Measurements from ENCODE around the gene LRP1B.

The LRP1B gene

DNA sequence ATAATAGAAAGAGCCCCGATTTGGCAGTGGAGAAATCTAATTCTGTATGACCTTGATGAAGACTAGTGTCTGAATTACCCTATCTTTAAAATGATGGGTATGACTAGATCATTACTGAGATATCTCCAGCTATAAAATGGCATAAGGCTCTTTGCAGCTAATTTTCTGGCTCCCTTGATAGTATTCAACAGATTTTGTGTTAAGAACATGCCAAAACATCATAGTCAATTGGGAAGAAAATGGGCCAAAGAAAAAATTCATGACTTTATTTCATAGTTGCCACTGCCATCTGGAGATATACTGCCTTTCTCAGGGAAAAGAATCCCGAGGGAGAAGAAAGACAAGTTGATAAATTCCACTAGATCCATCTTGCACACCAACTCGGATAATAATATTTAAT lies 1618.7 kb downstream of the LRP1B start:
- no peak for TF ChIP-seq TAF1 (IDR thresholded peaks at IDR 0.05; ENCODE audit: borderline replicate concordance, insufficient read depth, low read length)
- TF ChIP-seq SIN3A (IDR thresholded peaks at IDR 0.05; ENCODE audit: borderline replicate concordance, insufficient read depth, low read length) = no peak
- no peak for TF ChIP-seq REST (IDR thresholded peaks at IDR 0.05; ENCODE audit: insufficient read depth in 1 of 2, low read depth in 2 of 2, low read length in 2 of 2)
- no peak for TF ChIP-seq FOXP2 (optimal IDR thresholded peaks at IDR 0.05; ENCODE audit: borderline replicate concordance, extremely low read depth, extremely low read length, insufficient read depth)

- TF ChIP-seq FOXP2 (optimal IDR thresholded peaks at IDR 0.05; ENCODE audit: borderline replicate concordance, extremely low read depth, extremely low read length, insufficient read depth) = no peak
- no peak for TF ChIP-seq TAF1 (IDR thresholded peaks at IDR 0.05; ENCODE audit: borderline replicate concordance, insufficient read depth, low read length)
- no peak for TF ChIP-seq POLR2AphosphoS5 (IDR thresholded peaks at IDR 0.05; ENCODE audit: low read depth, low read length)
- no peak for TF ChIP-seq SIN3A (IDR thresholded peaks at IDR 0.05; ENCODE audit: borderline replicate concordance, insufficient read depth, low read length)
- no peak for TF ChIP-seq REST (IDR thresholded peaks at IDR 0.05; ENCODE audit: insufficient read depth in 1 of 2, low read depth in 2 of 2, low read length in 2 of 2)
Measured at GRCh38 chr2:140509765-140510164, 1621.1 kb downstream of the LRP1B start.

DNA sequence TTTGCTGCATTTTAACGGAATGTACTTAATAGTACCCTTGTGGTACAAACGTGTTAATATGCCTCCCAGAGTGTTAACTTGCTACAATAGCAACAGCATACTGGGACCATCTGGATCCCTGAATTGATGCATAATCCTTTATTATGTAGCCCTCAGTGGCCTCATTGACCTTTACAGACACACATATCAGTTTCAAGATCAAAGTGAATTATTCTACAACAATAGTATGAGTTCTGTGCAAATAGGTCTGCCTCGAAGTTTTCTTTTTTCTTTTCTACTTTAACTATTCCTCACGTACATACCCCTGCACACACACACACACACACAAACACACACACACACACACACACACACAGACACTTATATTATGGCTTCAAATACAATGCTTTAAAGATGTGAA lies 1622.1 kb downstream of the LRP1B start:
- TF ChIP-seq TAF1 (IDR thresholded peaks at IDR 0.05; ENCODE audit: borderline replicate concordance, insufficient read depth, low read length) = no peak
- no peak for TF ChIP-seq FOXP2 (optimal IDR thresholded peaks at IDR 0.05; ENCODE audit: borderline replicate concordance, extremely low read depth, extremely low read length, insufficient read depth)
- TF ChIP-seq REST (IDR thresholded peaks at IDR 0.05; ENCODE audit: insufficient read depth in 1 of 2, low read depth in 2 of 2, low read length in 2 of 2) = no peak
- no peak for TF ChIP-seq SIN3A (IDR thresholded peaks at IDR 0.05; ENCODE audit: borderline replicate concordance, insufficient read depth, low read length)
- no peak for TF ChIP-seq POLR2AphosphoS5 (IDR thresholded peaks at IDR 0.05; ENCODE audit: low read depth, low read length)

- TF ChIP-seq SIN3A (IDR thresholded peaks at IDR 0.05; ENCODE audit: borderline replicate concordance, insufficient read depth, low read length) = no peak
Measured at GRCh38 chr2:140506606-140507005, 1624.2 kb downstream of the LRP1B start.

- TF ChIP-seq POLR2AphosphoS5 (IDR thresholded peaks at IDR 0.05; ENCODE audit: low read depth, low read length) (no peak), FOXP2 (optimal IDR thresholded peaks at IDR 0.05; ENCODE audit: borderline replicate concordance, extremely low read depth, extremely low read length, insufficient read depth) (no peak), TAF1 (IDR thresholded peaks at IDR 0.05; ENCODE audit: borderline replicate concordance, insufficient read depth, low read length) (no peak), SIN3A (IDR thresholded peaks at IDR 0.05; ENCODE audit: borderline replicate concordance, insufficient read depth, low read length) (no peak), REST (IDR thresholded peaks at IDR 0.05; ENCODE audit: insufficient read depth in 1 of 2, low read depth in 2 of 2, low read length in 2 of 2) (no peak)
Measured at GRCh38 chr2:140504601-140505000, 1626.2 kb downstream of the LRP1B start.

All from PFSK-1 (cell line).